ENCODE results near the gene MRPL20. TPM values are rescaled to one million over a fixed set of nuclear protein-coding genes. Genes with fewer than 3 reads are reported as not detected.
"Not testable (repeated sequence)": the region's sequence is repeated elsewhere in the genome, so short reads cannot be mapped to it uniquely, and the experiment has no call there.

MRPL20 gene
- total RNA-seq (100 to 1,000 TPM; 206 to 208 TPM), polyA plus RNA-seq (198 TPM)

GRCh38 chr1:1406821-1407635, at the start of gene MRPL20:
MRPL20 (minus strand) TSS chr1:1407293; CDS start chr1:1407217, 76 bp downstream.
- H3K27ac Mint-ChIP-seq, result peak within 1 kb of the TSS; percentile 78 to 97 (median 92)
- H3K27me3 Mint-ChIP-seq, result no peaks in the 10 kb centered on the region
- ChIA-PET POLR2A (interaction anchor here (0.8 to 2.8 kb wide), 6 partner anchors 8 to 104 kb away, joined by 3 to 25 read pairs (median 4); partner anchors contain the start of genes ATAD3A, AURKAIP1 and CCNL2), CTCF (interaction anchor here (1.1 to 1.7 kb wide), 3 partner anchors 8 to 97 kb away, joined by 3 to 5 read pairs (median 4); partner anchors contain the start of gene CCNL2)
- peak within 1 kb of the TSS; percentile 96 for H3K27ac ChIP-seq (ENCODE audit: low read depth, low read length)
- peaks cover 33% of the 10 kb centered on the region for H3K36me3 ChIP-seq (ENCODE audit: insufficient read depth, low read length)
- H3K27me3 ChIP-seq (ENCODE audit: insufficient read depth, low read length, poor library complexity, severe bottlenecking), result no peaks in the 10 kb centered on the region
- peak within 1 kb of the TSS; percentile 94 for H3K4me3 ChIP-seq (ENCODE audit: low read length)
- peak; percentile 94 to 97 (median 95) for DNase-seq
- peak within 1 kb of the TSS; percentile 90 to 97 (median 93) for H3K4me3 Mint-ChIP-seq
- peaks cover 39% of the 10 kb centered on the region for H3K4me1 ChIP-seq (ENCODE audit: insufficient read depth, low read length)
- H3K9me3 Mint-ChIP-seq, result no peaks in the 10 kb centered on the region
- peaks cover 29 to 50% (median 36%) of the 10 kb centered on the region in 3 donors for H3K4me1 Mint-ChIP-seq
- H3K36me3 Mint-ChIP-seq, result peaks cover 0 to 56% (median 10%) of the 10 kb centered on the region in 3 donors
- H3K9me3 ChIP-seq (ENCODE audit: low read length), result no peaks in the 10 kb centered on the region

- H3K4me3 Mint-ChIP-seq; H3K9me3 Mint-ChIP-seq; H3K27ac ChIP-seq (ENCODE audit: low read depth, low read length); POLR2A ChIA-PET; H3K27me3 Mint-ChIP-seq; H3K36me3 Mint-ChIP-seq; H3K4me3 ChIP-seq (ENCODE audit: low read length); H3K27me3 ChIP-seq (ENCODE audit: insufficient read depth, low read length, poor library complexity, severe bottlenecking); H3K36me3 ChIP-seq (ENCODE audit: insufficient read depth, low read length); H3K4me1 Mint-ChIP-seq; DNase-seq; H3K27ac Mint-ChIP-seq; H3K9me3 ChIP-seq (ENCODE audit: low read length); H3K4me1 ChIP-seq (ENCODE audit: insufficient read depth, low read length): not testable (repeated sequence)
- CTCF ChIA-PET, result interaction anchor here (1.7 kb wide), 1 partner anchor 16 kb away, joined by 8 read pairs; no protein-coding TSS in a partner anchor
Measured at GRCh38 chr1:1456683-1457255, 49.7 kb upstream of the MRPL20 start.

- H3K9me3 Mint-ChIP-seq; H3K27me3 Mint-ChIP-seq; H3K9me3 ChIP-seq (ENCODE audit: low read length); H3K4me3 ChIP-seq (ENCODE audit: low read length); H3K36me3 ChIP-seq (ENCODE audit: insufficient read depth, low read length); H3K4me3 Mint-ChIP-seq; H3K27me3 ChIP-seq (ENCODE audit: insufficient read depth, low read length, poor library complexity, severe bottlenecking); POLR2A ChIA-PET; H3K27ac ChIP-seq (ENCODE audit: low read depth, low read length); DNase-seq; CTCF ChIA-PET; H3K36me3 Mint-ChIP-seq; H3K27ac Mint-ChIP-seq; H3K4me1 Mint-ChIP-seq; H3K4me1 ChIP-seq (ENCODE audit: insufficient read depth, low read length): not testable (repeated sequence)
Measured at GRCh38 chr1:1455934-1456333, 48.8 kb upstream of the MRPL20 start.

GRCh38 chr1:1455366-1455884, 48.3 kb upstream of the MRPL20 start:
- no peaks in the 10 kb centered on the region for H3K9me3 Mint-ChIP-seq
- no peaks in the 10 kb centered on the region for H3K36me3 Mint-ChIP-seq
- no peaks in the 10 kb centered on the region for H3K4me1 Mint-ChIP-seq
- Histone ChIP-seq H3K4me3 (ENCODE audit: low read length) (no peak overlapping the region), H3K27me3 (ENCODE audit: insufficient read depth, low read length, poor library complexity, severe bottlenecking) (no peaks in the 10 kb centered on the region), H3K36me3 (ENCODE audit: insufficient read depth, low read length) (no peaks in the 10 kb centered on the region), H3K27ac (ENCODE audit: low read depth, low read length) (no peak overlapping the region), H3K9me3 (ENCODE audit: low read length) (no peaks in the 10 kb centered on the region), H3K4me1 (ENCODE audit: insufficient read depth, low read length) (no peaks in the 10 kb centered on the region)
- CTCF ChIA-PET, result no interaction called here
- no peak overlapping the region for H3K4me3 Mint-ChIP-seq
- POLR2A ChIA-PET, result no interaction called here
- H3K27ac Mint-ChIP-seq, result no peak overlapping the region
- DNase-seq, result no peak
- no peaks in the 10 kb centered on the region for H3K27me3 Mint-ChIP-seq

- H3K4me1 Mint-ChIP-seq; DNase-seq; POLR2A ChIA-PET; CTCF ChIA-PET; H3K27ac ChIP-seq (ENCODE audit: low read depth, low read length); H3K9me3 Mint-ChIP-seq; H3K27me3 Mint-ChIP-seq; H3K27ac Mint-ChIP-seq; H3K4me3 Mint-ChIP-seq; H3K9me3 ChIP-seq (ENCODE audit: low read length); H3K27me3 ChIP-seq (ENCODE audit: insufficient read depth, low read length, poor library complexity, severe bottlenecking); H3K4me1 ChIP-seq (ENCODE audit: insufficient read depth, low read length); H3K36me3 Mint-ChIP-seq; H3K4me3 ChIP-seq (ENCODE audit: low read length); H3K36me3 ChIP-seq (ENCODE audit: insufficient read depth, low read length): not testable (repeated sequence)
Measured at GRCh38 chr1:1454286-1455056, 47.4 kb upstream of the MRPL20 start.

GRCh38 chr1:1452882-1453281, 45.8 kb upstream of the MRPL20 start:
- H3K4me1 Mint-ChIP-seq, result no peaks in the 10 kb centered on the region
- H3K27me3 Mint-ChIP-seq, result no peaks in the 10 kb centered on the region
- H3K36me3 ChIP-seq (ENCODE audit: insufficient read depth, low read length), result no peaks in the 10 kb centered on the region
- no peaks in the 10 kb centered on the region for H3K9me3 ChIP-seq (ENCODE audit: low read length)
- POLR2A ChIA-PET, result no interaction called here
- no peak overlapping the region for H3K27ac ChIP-seq (ENCODE audit: low read depth, low read length)
- no peak overlapping the region for H3K4me3 ChIP-seq (ENCODE audit: low read length)
- no peak overlapping the region for H3K4me3 Mint-ChIP-seq
- no peaks in the 10 kb centered on the region for H3K27me3 ChIP-seq (ENCODE audit: insufficient read depth, low read length, poor library complexity, severe bottlenecking)
- DNase-seq, result no peak
- no peaks in the 10 kb centered on the region for H3K4me1 ChIP-seq (ENCODE audit: insufficient read depth, low read length)
- H3K36me3 Mint-ChIP-seq, result no peaks in the 10 kb centered on the region
- CTCF ChIA-PET, result no interaction called here
- H3K9me3 Mint-ChIP-seq, result no peaks in the 10 kb centered on the region
- H3K27ac Mint-ChIP-seq, result no peak overlapping the region

GRCh38 chr1:1452365-1452739, 45.3 kb upstream of the MRPL20 start:
- H3K27me3 Mint-ChIP-seq; H3K4me3 Mint-ChIP-seq; H3K27ac Mint-ChIP-seq; H3K4me3 ChIP-seq (ENCODE audit: low read length); H3K27me3 ChIP-seq (ENCODE audit: insufficient read depth, low read length, poor library complexity, severe bottlenecking); H3K36me3 Mint-ChIP-seq; H3K36me3 ChIP-seq (ENCODE audit: insufficient read depth, low read length); H3K27ac ChIP-seq (ENCODE audit: low read depth, low read length); POLR2A ChIA-PET; CTCF ChIA-PET; H3K9me3 ChIP-seq (ENCODE audit: low read length); DNase-seq; H3K4me1 ChIP-seq (ENCODE audit: insufficient read depth, low read length); H3K9me3 Mint-ChIP-seq; H3K4me1 Mint-ChIP-seq: not testable (repeated sequence)

All from CD8-positive, alpha-beta memory T cell (primary cell).